ENCODE measurements around the gene PHYHD1.

PHYHD1 gene

GRCh38 chr9:128920381-128921058 is at the start of gene PHYHD1:
Gene PHYHD1, plus strand, starts transcription at chr9:128920982. Its CDS starts 1,342 bp downstream, at chr9:128922324.
- in situ Hi-C loops (cut with MboI; ENCODE audit: low sequenced_read_pairs) = no loop called here

DNA sequence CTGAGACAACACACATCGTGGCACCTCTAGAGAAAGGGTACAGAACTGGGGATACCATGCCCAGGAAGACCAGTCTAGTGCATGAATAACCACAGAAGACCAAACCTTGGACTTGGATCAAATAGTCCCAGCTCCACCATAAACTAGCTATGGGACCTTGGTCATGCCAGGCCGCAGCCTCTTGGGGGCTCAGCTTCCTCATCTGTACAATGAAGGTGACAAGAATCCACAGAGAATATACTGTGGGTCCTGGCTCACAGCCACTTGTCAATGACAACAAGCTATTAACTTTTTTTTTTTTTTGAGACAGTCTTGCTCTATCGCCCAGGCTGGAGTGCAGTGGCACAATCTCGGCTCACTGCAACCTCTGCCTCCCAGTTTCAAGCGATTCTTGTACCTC is 42.9 kb upstream of the PHYHD1 start:
- in situ Hi-C loops (cut with MboI; ENCODE audit: low sequenced_read_pairs) = no loop called here

GRCh38 chr9:128881884-128882676 is 38.7 kb upstream of the PHYHD1 start, which contains the start of the genes KYAT1 and LRRC8A:
Gene KYAT1, minus strand, starts transcription at chr9:128881950. Its CDS starts 36,545 bp downstream, at chr9:128845405.
Gene LRRC8A, plus strand, starts transcription at chr9:128882133. Its CDS starts 25,032 bp downstream, at chr9:128907165.
- in situ Hi-C loops (cut with MboI; ENCODE audit: low sequenced_read_pairs) = no loop called here

GRCh38 chr9:128882677-128883603 is 37.8 kb upstream of the PHYHD1 start:
- in situ Hi-C loops (cut with MboI; ENCODE audit: low sequenced_read_pairs) = no loop called here

GRCh38 chr9:128884164-128884563 is 36.6 kb upstream of the PHYHD1 start:
- in situ Hi-C loops (cut with MboI; ENCODE audit: low sequenced_read_pairs) = no loop called here

DNA sequence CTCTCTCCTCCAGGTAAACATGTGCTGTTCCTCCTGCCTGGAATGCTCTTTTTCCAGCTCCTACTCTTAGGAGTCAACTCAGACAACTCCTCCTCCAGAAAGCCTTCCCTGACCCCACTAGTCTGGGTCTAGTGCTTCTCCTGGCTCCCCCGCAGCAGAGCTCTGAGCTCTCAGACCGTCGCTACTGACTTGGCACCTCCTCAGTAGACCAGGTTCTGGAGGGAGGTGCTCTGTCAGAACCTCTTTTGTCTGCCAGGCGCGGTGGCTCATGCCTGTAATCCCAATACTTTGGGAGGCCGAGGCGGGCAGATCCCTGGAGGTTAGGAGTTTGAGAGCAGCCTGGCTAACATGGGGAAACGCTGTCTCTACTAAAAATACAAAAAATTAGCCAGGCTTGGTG is 35.4 kb upstream of the PHYHD1 start:
- in situ Hi-C loops (cut with MboI; ENCODE audit: low sequenced_read_pairs) = no loop called here

DNA sequence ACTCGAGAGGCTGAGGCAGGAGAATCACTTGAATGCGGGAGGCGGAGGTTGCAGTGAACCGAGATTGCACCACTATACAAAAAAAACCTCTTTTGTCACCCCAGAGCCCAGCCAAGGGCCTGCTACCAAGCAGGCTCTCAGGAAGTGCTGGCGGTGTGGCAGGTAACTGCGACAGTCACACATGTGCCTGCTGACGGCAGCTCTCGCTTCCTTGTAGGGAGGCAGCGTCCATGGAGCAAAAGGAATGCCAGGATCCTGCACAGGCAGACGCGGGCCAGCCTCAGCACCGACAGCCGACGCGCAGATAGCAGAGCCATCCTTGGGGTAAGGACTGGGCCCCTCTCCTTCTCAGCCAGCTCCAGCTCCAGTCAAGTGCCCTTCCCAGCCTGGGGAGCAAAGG is 35.0 kb upstream of the PHYHD1 start:
- in situ Hi-C loops (cut with MboI; ENCODE audit: low sequenced_read_pairs) = no loop called here

GRCh38 chr9:128886211-128886891 is 34.4 kb upstream of the PHYHD1 start:
- in situ Hi-C loops (cut with MboI; ENCODE audit: low sequenced_read_pairs) = no loop called here

DNA sequence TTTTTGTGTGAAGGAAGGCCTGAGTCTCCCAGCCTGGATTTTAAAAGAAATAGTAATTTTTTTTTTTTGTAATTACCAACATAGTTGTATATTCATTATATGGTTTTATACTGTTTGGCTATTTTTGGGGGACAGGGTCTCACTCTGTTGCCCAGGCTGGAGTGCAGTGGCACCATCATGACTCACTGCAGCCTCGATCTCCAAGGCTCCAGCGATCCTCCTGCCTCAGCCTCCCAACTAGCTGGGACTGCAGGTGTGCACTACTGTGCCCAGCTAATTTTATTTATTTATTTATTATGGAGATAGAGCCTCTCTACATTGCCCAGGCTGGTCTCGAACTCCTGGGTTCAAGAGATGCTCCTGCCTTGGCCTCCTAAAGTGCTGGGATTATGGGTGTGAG is 33.7 kb upstream of the PHYHD1 start:
- in situ Hi-C loops (cut with MboI; ENCODE audit: low sequenced_read_pairs) = no loop called here

GRCh38 chr9:128887914-128888350 is 32.9 kb upstream of the PHYHD1 start:
- in situ Hi-C loops (cut with MboI; ENCODE audit: low sequenced_read_pairs) = no loop called here

DNA sequence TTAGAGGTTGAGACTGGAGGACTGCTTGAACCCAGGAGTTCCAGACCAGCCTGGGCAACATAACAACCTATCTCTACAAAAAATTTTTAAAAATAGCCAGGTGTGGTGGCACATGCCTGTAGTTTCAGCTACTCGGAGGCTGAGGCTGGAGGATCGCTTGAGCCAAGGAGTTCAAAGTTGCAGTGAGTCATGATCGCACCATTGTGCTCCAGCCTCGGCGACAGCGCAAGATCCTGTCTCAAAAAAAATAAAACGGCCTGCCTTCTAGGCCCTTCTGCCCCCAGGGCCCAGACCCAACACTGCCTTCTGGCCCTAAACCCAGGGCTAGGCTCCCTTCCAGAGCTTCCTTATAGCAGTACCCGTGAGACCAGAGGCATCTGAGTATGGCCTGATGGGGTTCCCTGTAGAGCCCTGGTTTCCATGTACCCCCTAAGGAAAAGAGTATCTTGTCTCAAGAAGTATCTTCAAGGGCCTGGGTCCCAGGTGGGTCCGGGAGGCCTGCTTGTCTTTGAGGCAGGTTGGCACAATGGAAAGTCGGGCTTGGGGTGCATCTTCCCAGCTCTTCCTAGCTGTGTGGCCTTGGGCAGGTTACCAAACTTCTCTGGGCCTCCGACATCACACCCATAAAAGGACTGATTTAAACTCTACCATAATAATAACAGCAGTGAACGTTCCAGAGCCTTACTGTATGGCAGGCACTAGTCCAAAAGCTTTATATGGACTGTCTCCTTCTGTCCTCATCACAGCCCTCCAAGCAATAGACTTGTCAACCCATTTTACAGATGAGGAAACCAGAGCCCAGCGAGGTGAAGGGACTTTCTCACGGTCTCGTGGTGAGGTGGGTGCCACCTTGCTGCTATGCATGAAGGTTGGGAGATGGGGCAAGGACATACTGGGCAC is 29.2 kb upstream of the PHYHD1 start:
- in situ Hi-C loops (cut with MboI; ENCODE audit: low sequenced_read_pairs) = no loop called here

DNA sequence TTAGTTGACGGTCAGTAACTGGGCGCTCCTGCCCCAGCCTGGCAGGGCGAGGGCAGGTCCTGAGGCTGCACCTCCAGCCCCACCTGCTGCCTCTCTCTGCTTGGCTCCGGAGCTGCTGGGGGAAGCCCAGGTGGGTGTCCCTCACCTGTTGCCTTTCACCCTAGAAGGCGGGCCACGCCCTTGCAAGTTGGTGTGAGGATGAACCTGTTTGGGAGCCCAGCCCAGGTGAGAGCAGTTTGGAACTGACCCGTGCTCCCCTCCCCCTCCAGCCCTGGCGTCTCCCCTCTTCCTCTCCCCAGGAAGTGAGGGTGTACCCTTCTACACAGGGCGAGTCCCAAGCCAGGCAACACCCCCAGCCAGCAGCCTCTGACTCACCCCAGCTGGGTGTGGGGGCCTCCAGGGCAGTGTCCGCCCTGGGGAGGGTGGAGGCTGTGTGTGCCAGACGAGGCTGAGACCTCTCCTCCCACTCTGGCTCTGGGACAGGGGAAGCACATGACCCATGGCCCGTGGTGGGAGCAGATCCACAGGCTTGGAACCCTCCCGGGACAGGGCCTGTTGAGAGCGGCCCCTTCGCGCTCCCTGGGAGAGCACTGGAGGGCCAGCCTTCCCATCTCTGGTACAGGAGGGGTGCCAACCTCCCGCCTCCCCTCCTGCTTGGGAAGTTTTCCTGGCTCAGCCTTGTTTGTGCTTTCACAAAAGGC is 28.4 kb upstream of the PHYHD1 start:
- in situ Hi-C loops (cut with MboI; ENCODE audit: low sequenced_read_pairs) = no loop called here

- in situ Hi-C loops (cut with MboI; ENCODE audit: low sequenced_read_pairs) = no loop called here
Observed at GRCh38 chr9:128893354-128893753, 27.4 kb upstream of the PHYHD1 start.

DNA sequence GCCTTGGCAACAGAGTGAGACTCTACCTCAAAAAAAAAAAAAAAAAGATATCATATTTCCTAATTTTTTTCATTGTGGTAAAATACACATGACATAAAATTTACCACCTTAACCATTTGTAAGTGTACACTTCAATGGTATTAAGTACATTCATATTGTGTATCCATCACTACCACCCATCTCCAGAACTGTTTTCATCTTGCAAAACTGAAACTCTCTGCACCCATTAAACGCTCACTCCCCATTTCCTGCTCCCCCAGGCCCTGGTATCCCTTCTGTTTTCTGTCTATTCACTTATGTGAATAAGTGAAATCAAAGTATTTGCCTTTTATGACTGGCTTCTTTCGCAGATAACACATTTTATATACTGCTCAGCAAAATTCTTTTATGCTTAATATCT is 26.0 kb upstream of the PHYHD1 start:
- in situ Hi-C loops (cut with MboI; ENCODE audit: low sequenced_read_pairs) = no loop called here

DNA sequence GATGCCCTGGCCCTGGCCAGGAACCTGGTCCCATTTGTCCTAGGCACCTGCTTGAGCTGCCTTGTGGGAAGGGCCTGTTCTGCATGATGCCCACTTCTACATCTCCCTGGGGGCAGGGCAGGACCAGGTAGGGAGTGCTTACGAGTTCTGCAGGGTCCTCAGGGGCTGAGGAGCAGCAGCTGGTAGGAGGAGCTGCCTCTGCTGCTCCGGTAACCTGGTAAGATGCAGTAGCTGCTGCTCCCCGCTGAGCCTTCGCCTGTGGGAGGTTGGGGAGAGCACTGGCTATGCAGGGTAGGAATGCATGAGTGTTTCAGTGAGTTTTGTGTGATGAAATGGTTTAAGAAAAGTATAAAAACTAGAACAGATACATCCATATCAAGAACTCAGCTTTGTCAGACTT is 25.2 kb upstream of the PHYHD1 start:
- in situ Hi-C loops (cut with MboI; ENCODE audit: low sequenced_read_pairs) = no loop called here

- in situ Hi-C loops (cut with MboI; ENCODE audit: low sequenced_read_pairs) = no loop called here
Observed at GRCh38 chr9:128898382-128898781, 22.4 kb upstream of the PHYHD1 start.

DNA sequence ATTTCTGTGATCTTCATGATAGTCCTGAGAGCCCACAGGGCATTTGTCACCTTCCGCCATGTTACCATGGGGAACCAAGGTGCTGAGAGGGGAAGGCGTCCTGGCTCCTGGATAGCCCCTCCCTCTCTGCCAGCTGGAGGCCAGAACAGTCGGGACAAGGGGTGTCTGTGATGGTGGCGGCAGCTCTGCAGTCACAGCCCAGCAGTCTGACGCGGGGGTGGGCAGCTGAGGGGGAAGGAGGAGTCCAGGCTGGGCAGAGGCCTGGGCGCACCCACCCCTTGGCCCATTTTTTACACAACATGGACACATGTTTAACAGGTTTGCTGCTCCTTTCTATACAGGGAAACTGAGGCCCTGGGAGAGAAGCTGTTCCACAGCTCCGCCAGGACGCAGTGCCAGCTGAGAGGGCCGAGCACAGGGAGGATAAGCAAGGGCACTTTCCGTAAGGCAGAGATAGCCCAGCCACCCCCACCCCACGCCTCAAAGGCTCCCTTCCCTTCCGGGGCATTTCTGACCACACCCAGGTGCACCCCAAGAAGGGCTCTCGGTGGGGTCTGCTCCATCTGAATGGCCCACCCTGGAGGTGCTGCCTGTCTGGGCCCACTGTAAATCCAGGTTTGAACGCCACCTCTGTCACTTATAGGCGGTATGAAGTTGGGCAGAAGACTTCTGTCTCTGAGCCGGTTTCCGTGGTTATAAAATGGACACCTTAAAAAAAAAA is 21.8 kb upstream of the PHYHD1 start:
- in situ Hi-C loops (cut with MboI; ENCODE audit: low sequenced_read_pairs) = no loop called here
